A204.1 (cell line): Measurements from ENCODE around the gene GRID1.
"Not testable (repeated sequence)": the region's sequence is repeated elsewhere in the genome, so short reads cannot be mapped to it uniquely, and the experiment has no call there.

ENCODE experiments used
- FAIRE-seq: peaks from 2 replicates; lab custom pipeline; 2012; peaks lifted over from hg19 to GRCh38; lab: Jason Lieb, UNC

The GRID1 gene

GRCh38 chr10:85787393-85787792 lies 579.2 kb downstream of the GRID1 start:
- no peak for FAIRE-seq

- FAIRE-seq: no peak
Observed at GRCh38 chr10:85786401-85786899, 580.1 kb downstream of the GRID1 start.

DNA sequence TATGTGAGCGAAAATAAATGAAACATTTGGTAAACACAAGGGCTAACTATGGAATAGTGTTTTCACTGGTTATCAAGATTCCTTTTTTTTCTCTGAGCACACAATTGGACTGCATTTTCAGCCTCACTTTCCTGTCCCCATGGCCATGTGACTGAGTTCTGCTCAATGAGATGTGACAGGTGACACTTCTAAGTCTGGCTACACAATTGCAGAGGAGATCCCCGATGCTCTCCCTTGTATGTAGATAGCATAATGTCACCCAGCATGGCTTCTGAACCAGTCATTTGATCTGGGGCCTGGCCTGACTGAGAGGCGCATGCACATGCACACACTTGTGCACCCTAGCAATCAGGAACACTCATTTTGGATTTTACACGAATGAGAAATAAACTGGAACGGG lies 581.8 kb downstream of the GRID1 start:
- FAIRE-seq: no peak

GRCh38 chr10:85781404-85781803 lies 585.2 kb downstream of the GRID1 start:
- no peak for FAIRE-seq

DNA sequence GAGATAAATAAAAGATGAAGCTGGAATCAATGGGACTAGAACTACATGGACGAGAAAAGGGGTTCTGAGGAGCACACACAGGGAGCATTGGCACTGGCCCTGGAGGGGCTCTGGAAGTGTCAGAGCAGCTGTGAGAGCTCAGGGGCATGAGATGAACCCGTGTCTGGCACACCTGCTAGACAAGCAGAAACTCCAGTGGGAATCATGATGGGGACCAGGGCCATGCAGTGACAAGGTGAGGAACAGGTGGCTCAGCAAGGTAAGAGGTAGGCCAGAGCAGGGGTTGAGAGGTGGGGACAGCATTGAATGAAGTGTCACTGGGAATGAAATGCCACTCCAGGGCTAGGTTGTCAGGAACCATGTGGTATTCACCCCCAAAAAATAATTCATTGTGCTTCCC lies 588.5 kb downstream of the GRID1 start:
- FAIRE-seq: no peak

- no peak for FAIRE-seq
Observed at GRCh38 chr10:85767891-85768290, 598.7 kb downstream of the GRID1 start.

DNA sequence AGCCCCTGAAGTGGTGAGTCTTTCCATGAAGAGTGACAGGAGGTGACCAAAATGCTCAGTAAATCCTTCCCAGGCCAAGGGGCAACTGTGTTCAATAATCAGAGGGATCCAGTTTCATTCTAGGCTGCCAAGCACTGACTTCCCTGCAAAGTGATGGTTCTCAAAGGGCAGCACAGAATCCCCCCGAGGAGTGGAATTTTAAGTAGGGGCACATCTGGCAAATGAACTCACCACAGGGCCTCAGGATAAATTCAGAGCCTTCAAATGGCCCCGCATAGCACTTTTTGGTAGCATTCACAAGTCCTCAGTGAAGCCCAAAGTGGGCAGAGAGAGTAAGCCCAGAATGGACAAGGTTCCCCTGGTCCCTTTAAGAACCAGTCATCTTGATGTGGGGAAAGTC lies 602.5 kb downstream of the GRID1 start:
- FAIRE-seq: no peak

DNA sequence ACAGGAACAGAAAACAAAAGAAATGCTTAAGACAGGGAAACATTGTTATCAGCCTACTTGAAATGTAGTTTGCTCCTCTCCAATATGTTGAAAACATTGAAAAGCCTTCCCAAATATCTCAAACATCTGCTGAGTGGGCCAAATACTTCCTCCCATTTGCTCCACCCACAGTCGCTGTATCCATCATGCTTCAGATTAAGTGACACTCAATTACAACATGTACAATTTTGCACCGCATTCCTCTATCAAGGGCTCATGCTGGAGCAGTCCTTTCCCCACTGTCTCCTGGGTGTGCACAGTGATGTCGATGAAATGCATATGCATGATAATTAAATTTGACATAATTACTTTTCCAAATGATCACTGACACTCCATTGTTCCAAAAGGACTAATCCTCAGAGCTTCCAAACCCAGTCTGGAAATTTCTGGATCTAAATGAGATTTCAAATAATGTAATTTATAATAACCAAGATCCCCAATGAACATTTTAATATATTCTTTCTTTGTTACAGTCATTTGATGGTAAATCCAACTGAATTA lies 604.6 kb downstream of the GRID1 start:
- no peak for FAIRE-seq

DNA sequence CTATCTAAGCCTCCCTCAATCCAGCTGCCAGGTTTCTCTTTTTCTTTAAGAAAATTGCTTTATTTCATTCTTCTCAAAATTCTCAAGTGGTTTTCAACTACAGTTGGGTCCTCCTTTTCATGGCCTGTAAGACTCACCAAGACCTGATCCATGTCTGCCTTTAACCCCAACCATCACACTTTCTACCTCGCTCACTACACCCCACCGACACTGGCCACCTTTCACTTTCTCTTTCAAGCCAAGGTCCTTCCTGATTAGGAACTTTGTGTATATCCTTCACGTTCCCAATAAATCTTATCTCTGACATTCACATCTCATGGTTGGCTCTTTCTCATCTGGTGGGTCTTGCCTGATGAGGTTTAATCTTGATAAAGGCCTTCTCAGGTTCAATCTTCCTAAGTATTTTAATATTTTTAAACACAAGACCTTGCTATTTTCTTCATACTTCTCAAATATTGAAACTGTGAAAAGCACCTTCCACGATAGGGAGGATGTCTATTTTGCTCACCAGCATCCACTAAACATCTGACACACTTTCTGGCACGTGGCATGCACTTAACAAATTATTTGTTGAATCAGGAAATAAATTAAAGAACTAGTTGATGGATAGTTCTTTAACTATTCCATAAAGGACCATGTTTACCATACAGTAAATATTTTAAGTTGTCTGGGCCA lies 624.8 kb downstream of the GRID1 start:
- no peak for FAIRE-seq

- FAIRE-seq: no peak
Observed at GRCh38 chr10:85735997-85736396, 630.6 kb downstream of the GRID1 start.

- FAIRE-seq: no peak
Observed at GRCh38 chr10:85734791-85735190, 631.8 kb downstream of the GRID1 start.

- no peak for FAIRE-seq
Observed at GRCh38 chr10:85724215-85724614, 642.4 kb downstream of the GRID1 start.

DNA sequence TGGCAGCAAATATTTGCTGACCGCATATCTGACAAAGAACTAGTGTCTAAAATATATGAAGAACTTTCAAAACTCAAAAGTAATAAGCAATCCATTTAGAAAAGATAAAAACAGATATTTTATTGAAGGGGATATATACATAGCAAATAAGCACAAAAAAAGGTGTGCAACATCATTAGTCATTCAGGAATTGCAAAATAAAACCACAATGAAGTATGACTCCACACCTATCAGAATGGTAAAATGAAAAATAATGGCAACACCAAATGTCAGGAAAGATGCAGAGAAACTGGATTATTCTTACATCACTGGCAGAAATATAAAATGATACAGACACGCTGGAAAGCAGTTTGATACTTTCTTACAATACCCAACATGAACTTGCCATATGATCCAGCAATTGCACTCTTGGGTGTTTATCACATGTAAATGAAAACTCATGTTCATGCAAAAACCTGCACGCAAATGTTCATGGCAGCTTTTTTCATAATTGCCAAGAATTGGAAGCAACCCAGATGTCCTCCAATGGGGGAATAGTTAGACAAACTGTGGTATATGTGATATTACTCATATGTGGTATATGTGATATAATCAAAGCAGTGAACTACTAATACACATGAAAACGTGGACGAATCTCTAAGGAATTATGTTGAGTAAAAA lies 645.5 kb downstream of the GRID1 start:
- FAIRE-seq: no peak

DNA sequence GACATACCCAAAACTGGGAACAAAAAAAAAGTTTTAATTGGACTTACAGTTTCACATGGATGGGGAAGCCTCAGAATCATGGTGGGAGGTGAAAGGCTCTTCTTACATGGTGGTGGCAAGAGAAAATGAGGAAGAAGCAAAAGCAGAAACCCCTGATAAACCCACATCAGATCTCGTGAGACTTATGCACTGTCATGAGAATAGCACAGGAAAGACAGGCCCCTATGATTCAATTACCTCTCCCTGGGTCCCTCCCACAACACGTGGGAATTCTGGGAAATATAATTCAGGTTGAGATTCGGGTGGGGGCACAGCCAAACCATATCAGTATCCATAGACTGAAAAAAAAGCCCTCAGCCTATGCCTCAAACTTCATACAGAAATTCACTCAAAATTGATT lies 647.2 kb downstream of the GRID1 start:
- no peak for FAIRE-seq

GRCh38 chr10:85713885-85714284 lies 652.7 kb downstream of the GRID1 start:
- FAIRE-seq: no peak

GRCh38 chr10:85702768-85703167 lies 663.8 kb downstream of the GRID1 start:
- no peak for FAIRE-seq

GRCh38 chr10:85699066-85699465 lies 667.5 kb downstream of the GRID1 start:
- FAIRE-seq: not testable (repeated sequence)

GRCh38 chr10:85696893-85697292 lies 669.7 kb downstream of the GRID1 start:
- no peak for FAIRE-seq

- FAIRE-seq: no peak
Observed at GRCh38 chr10:85682621-85683020, 684.0 kb downstream of the GRID1 start.

DNA sequence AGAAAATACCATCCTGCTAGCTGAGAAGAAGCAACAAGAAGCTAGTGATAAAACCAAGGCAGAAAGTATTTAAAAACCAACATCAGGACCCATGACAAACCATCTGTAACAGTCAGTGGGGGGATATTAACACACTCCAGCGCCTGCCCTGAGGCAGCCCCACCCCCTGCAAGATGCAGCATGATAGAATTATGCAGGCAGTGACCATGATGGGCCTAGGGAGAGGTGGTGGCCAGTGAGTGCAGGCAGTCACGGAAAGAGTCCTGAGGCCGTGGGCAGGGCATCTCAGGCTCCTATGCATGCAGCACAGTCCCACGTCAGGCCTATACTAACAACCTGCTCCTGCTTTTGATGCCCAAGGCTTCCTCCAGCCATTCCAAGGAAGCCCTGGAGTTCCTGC lies 686.9 kb downstream of the GRID1 start:
- FAIRE-seq: no peak

- no peak for FAIRE-seq
Observed at GRCh38 chr10:85679061-85679460, 687.5 kb downstream of the GRID1 start.

DNA sequence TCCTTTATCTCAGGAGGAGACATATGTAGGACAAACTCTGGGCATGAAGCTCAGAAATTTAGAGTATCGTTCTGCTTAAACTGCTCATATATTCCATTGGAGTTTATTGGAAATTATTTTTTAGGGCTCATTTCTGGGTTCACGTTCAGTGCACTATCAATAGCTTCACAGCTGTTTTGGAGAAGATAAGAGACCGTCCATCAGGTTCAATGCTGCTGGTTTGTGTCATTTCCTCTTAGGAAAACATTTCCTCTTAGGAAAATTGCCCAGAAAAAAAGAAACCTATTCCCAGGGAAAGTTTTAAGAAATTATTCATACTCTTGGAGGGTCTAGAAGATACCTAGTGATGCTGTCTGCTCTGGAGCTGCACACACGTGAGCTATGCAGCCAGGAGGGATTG lies 691.7 kb downstream of the GRID1 start:
- no peak for FAIRE-seq

GRCh38 chr10:85673270-85673669 lies 693.3 kb downstream of the GRID1 start:
- FAIRE-seq: no peak

- no peak for FAIRE-seq
Observed at GRCh38 chr10:85671530-85671929, 695.1 kb downstream of the GRID1 start.
